ENCODE measurements around the gene SIGLEC15. TPM values are rescaled to one million over a fixed set of nuclear protein-coding genes. Genes with fewer than 3 reads are reported as not detected.

The SIGLEC15 gene
- total RNA-seq, 1 experiment from 2014 or later: not detected

GRCh38 chr18:45859334-45859733 lies 33.9 kb downstream of the SIGLEC15 start (continued):
- no peak for TF ChIP-seq ZBTB33 (IDR thresholded peaks at IDR 0.05; ENCODE audit: extremely low read depth, insufficient replicate concordance, low read length)
- TF ChIP-seq FOSL1 (IDR thresholded peaks at IDR 0.05; ENCODE audit: low read depth): no peak
- TF ChIP-seq SP1 (IDR thresholded peaks at IDR 0.05; ENCODE audit: low read depth): no peak
- no peak for TF ChIP-seq SRF (IDR thresholded peaks at IDR 0.05; ENCODE audit: low read depth)
- TF ChIP-seq, protein P1, sequence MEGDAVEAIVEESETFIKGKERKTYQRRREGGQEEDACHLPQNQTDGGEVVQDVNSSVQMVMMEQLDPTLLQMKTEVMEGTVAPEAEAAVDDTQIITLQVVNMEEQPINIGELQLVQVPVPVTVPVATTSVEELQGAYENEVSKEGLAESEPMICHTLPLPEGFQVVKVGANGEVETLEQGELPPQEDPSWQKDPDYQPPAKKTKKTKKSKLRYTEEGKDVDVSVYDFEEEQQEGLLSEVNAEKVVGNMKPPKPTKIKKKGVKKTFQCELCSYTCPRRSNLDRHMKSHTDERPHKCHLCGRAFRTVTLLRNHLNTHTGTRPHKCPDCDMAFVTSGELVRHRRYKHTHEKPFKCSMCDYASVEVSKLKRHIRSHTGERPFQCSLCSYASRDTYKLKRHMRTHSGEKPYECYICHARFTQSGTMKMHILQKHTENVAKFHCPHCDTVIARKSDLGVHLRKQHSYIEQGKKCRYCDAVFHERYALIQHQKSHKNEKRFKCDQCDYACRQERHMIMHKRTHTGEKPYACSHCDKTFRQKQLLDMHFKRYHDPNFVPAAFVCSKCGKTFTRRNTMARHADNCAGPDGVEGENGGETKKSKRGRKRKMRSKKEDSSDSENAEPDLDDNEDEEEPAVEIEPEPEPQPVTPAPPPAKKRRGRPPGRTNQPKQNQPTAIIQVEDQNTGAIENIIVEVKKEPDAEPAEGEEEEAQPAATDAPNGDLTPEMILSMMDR (IDR thresholded peaks at IDR 0.05 in 2 of 3, conservative IDR thresholded peaks at IDR 0.05 in 1 of 3; ENCODE audit: borderline replicate concordance in 1 of 3, insufficient read depth in 1 of 3, low read depth in 2 of 3, low read length in 2 of 3): no peak
- TF ChIP-seq RAD21 (IDR thresholded peaks at IDR 0.05; ENCODE audit: low read depth): no peak
- TF ChIP-seq SIN3A (IDR thresholded peaks at IDR 0.05; ENCODE audit: low read depth): no peak

DNA sequence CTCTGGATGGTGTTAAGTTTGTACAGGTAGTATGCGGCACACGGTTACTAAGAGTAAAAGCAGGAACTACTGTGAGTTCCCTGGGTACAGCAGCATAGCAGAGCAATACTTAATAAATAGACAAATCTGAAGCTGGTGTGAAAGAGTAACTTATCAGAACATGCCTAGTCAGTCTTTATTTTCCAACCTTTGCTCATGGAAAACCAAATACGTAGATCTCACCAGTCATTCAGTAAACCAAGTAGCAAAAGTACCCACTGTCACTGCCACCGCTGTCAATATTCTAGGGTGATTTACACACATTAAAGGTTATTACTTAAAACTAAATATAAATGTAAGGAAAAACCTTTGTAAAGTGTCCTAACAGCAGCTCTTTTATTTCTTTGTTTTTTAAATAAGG lies 35.0 kb downstream of the SIGLEC15 start:
- H3K36me3 ChIP-seq (ENCODE audit: control insufficient read depth in 1 of 2, insufficient read depth in 2 of 2, low read length in 2 of 2): peaks cover 0 to 2% of the 10 kb centered on the region in 2 experiments; a peak in 3 of 4 replicates
- intact Hi-C loops (cut with micrococcal nuclease): no loop called here
- no peaks in the 10 kb centered on the region for H3K9me3 ChIP-seq (ENCODE audit: control insufficient read depth in 1 of 2, insufficient read depth in 1 of 2, low read depth in 1 of 2, low read length in 2 of 2)
- no peak overlapping the region for H2AFZ ChIP-seq (ENCODE audit: low read depth, low read length, poor library complexity, severe bottlenecking)
- BruUV-seq (replicated peaks): no TSS peak
- no peaks in the 10 kb centered on the region for H3K9me2 ChIP-seq (ENCODE audit: insufficient read depth)
- H3K27ac ChIP-seq (ENCODE audit: low read depth, low read length): no peak overlapping the region
- no peaks in the 10 kb centered on the region for H3K79me2 ChIP-seq (ENCODE audit: insufficient read depth, low read length)
- DNase-seq (ENCODE audit: low read depth, low spot score) (no peak), ATAC-seq (no peak)
- ChIA-PET CTCF (interaction anchor here (1.6 kb wide), 1 partner anchor 19 kb away, joined by 6 read pairs; no protein-coding TSS in a partner anchor), POLR2A (no interaction called here), RAD21 (ENCODE audit: low non-redundant PET in 1 of 2, low total read pairs in 2 of 2, uncharacterized antibody in 2 of 2, unreplicated experiment in 2 of 2) (no interaction called here)
- no peaks in the 10 kb centered on the region for H3K4me1 ChIP-seq (ENCODE audit: control insufficient read depth in 1 of 2, insufficient read depth in 2 of 2, low read length in 2 of 2)
- H3K4me3 ChIP-seq (replicated peaks in 1 of 2; ENCODE audit: low read depth in 1 of 2, low read length in 2 of 2): no peak overlapping the region
- H4K20me1 ChIP-seq (ENCODE audit: insufficient read depth): no peaks in the 10 kb centered on the region
- H3K27me3 ChIP-seq (ENCODE audit: insufficient read depth, low read length): no peaks in the 10 kb centered on the region
- no peak overlapping the region for H3K9ac ChIP-seq (ENCODE audit: low read length)
- H3K4me2 ChIP-seq (ENCODE audit: low read length): no peak overlapping the region
- TF ChIP-seq ZNF274 (IDR thresholded peaks at IDR 0.05; ENCODE audit: low read depth, low read length): no peak
- no peak for TF ChIP-seq CBX3 (IDR thresholded peaks at IDR 0.05; ENCODE audit: low read depth)
- TF ChIP-seq EGR1 (IDR thresholded peaks at IDR 0.05; ENCODE audit: low read depth): no peak
- no peak for TF ChIP-seq ZFX (IDR thresholded peaks at IDR 0.05)
- TF ChIP-seq EZH2phosphoT487 (IDR thresholded peaks at IDR 0.05; ENCODE audit: borderline replicate concordance): no peak
- TF ChIP-seq, protein P2, sequence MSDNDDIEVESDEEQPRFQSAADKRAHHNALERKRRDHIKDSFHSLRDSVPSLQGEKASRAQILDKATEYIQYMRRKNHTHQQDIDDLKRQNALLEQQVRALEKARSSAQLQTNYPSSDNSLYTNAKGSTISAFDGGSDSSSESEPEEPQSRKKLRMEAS (IDR thresholded peaks at IDR 0.05): no peak
- no peak for TF ChIP-seq JUND (IDR thresholded peaks at IDR 0.05)
